Neural cell (in vitro differentiated cells): ENCODE measurements around the gene MSI2. TPM values are rescaled to one million over a fixed set of nuclear protein-coding genes. Genes with fewer than 3 reads are reported as not detected.

Experiments used
- H2AFZ ChIP-seq: fragments of 200-600, 300-800 bp; sonication (generic), shearing (Covaris generic); 2 replicates; pipeline ENCODE4 v1.6.0; 2014; ENCODE audit warnings: low read depth, mild to moderate bottlenecking, antibody characterized with exemption, low read length, moderate library complexity
- H3F3A ChIP-seq: fragments of 200-600 bp; shearing (Covaris generic); 2 replicates; pipeline ENCODE4 v1.6.1; 2016; ENCODE audit warnings: mild to moderate bottlenecking, moderate library complexity, mixed read lengths, antibody characterized with exemption, low read length; ENCODE audit not compliant: insufficient read depth, poor library complexity, severe bottlenecking
- H3K27ac ChIP-seq: fragments of 200-600, 300-800 bp; sonication (generic), shearing (Covaris generic); 2 replicates; pipeline ENCODE4 v1.5.1; 2014; ENCODE audit warnings: mild to moderate bottlenecking, low read length, moderate library complexity
- H3K27me3 ChIP-seq: fragments of 300-800, 200-600 bp; sonication (generic), shearing (Covaris generic); 2 replicates; pipeline ENCODE4 v1.6.0; 2014; ENCODE audit warnings: mild to moderate bottlenecking, low read depth, low read length, moderate library complexity; ENCODE audit not compliant: insufficient read depth
- H3K36me3 ChIP-seq: fragments of 300-800, 200-600 bp; sonication (generic), shearing (Covaris generic); 2 replicates; pipeline ENCODE4 v1.5.1; 2014; ENCODE audit warnings: mild to moderate bottlenecking, antibody characterized with exemption, low read length, moderate library complexity; ENCODE audit not compliant: insufficient read depth
- H3K4me2 ChIP-seq: fragments of 300-800, 200-600 bp; sonication (generic), shearing (Covaris generic); 2 replicates; pipeline ENCODE4 v1.6.0; 2014; ENCODE audit warnings: mild to moderate bottlenecking, low read length
- H3K4me3 ChIP-seq: fragments of 300-800, 200-600 bp; sonication (generic), shearing (Covaris generic); 2 replicates; pipeline ENCODE4 v1.5.1; 2014; ENCODE audit warnings: mild to moderate bottlenecking, low read length, moderate library complexity
- H3K79me2 ChIP-seq: fragments of 200-600 bp; shearing (Covaris generic); replicated peaks from 2 replicates; pipeline ENCODE4 v1.6.0; 2014; ENCODE audit warnings: mild to moderate bottlenecking, low read length, moderate library complexity; ENCODE audit not compliant: insufficient read depth
- H3K9ac ChIP-seq: fragments of 300-800, 200-600 bp; sonication (generic), shearing (Covaris generic); 2 replicates; pipeline ENCODE4 v1.6.1; 2016; ENCODE audit warnings: mild to moderate bottlenecking, low read length, mixed read lengths
- H3K9me2 ChIP-seq: fragments of 200-600 bp; shearing (Covaris generic); 2 replicates; pipeline ENCODE4 v1.6.1; 2016; ENCODE audit warnings: mild to moderate bottlenecking, low read length, mixed read lengths; ENCODE audit not compliant: insufficient read depth
- H3K9me3 ChIP-seq: fragments of 200-600, 300-800 bp; sonication (generic), shearing (Covaris generic); 2 replicates; pipeline ENCODE4 v1.6.1; 2016; ENCODE audit warnings: mild to moderate bottlenecking, mixed run types, low read length, moderate library complexity, mixed read lengths
- H4K20me1 ChIP-seq: fragments of 200-600 bp; shearing (Covaris generic); 2 replicates; pipeline ENCODE4 v1.6.1; 2016; ENCODE audit warnings: mild to moderate bottlenecking, mixed run types; ENCODE audit not compliant: insufficient read depth
- EP300 ChIP-seq: fragments of 450-650 bp; conservative IDR thresholded peaks from 2 replicates; pipeline ENCODE4 v1.6.1; 2014; ENCODE audit warnings: antibody characterized with exemption, mild to moderate bottlenecking, moderate library complexity; ENCODE audit not compliant: poor library complexity, severe bottlenecking
- EZH2 ChIP-seq: fragments of 200-600, 300-800 bp; shearing (Covaris generic), sonication (generic); IDR thresholded peaks from 2 replicates; pipeline ENCODE4 v1.6.1; 2014; ENCODE audit warnings: antibody characterized with exemption, low read length, borderline replicate concordance, mild to moderate bottlenecking; ENCODE audit not compliant: insufficient read depth, poor library complexity, severe bottlenecking
- MXI1 ChIP-seq: fragments of 450-650 bp; conservative IDR thresholded peaks from 2 replicates; pipeline ENCODE4 v1.6.1; 2014; ENCODE audit warnings: antibody characterized with exemption, mild to moderate bottlenecking; ENCODE audit not compliant: poor library complexity, severe bottlenecking
- POLR2AphosphoS5 ChIP-seq: IDR thresholded peaks from 2 replicates; pipeline ENCODE4 v1.6.1; 2012
- RAD21 ChIP-seq: fragments of 450-650 bp; conservative IDR thresholded peaks from 2 replicates; pipeline ENCODE4 v1.6.1; 2014; ENCODE audit warnings: antibody characterized with exemption, mild to moderate bottlenecking, moderate library complexity
- SMC3 ChIP-seq: fragments of 450-650 bp; conservative IDR thresholded peaks from 2 replicates; pipeline ENCODE4 v1.6.1; 2014; ENCODE audit warnings: antibody characterized with exemption, mild to moderate bottlenecking, moderate library complexity; ENCODE audit not compliant: poor library complexity
- TAF1 ChIP-seq: IDR thresholded peaks from 2 replicates; pipeline ENCODE4 v1.6.1; 2012; ENCODE audit warnings: low read depth
- polyA plus RNA-seq: library from polyadenylated mRNA; depleted of rRNA; stranded (reverse); fragments of >200 nt; gene quantifications from 2 replicates; pipeline ENCODE4 v1.2.3, GENCODE V29; 2014
- TF ChIP-seq, protein P1 (sequence below): fragments of 450-650 bp; IDR thresholded peaks from 2 replicates; pipeline ENCODE4 v1.5.1; 2014; ENCODE audit warnings: antibody characterized with exemption, mild to moderate bottlenecking, moderate library complexity; ENCODE audit not compliant: poor library complexity, severe bottlenecking
- TF ChIP-seq, protein P2 (sequence below): IDR thresholded peaks from 2 replicates; pipeline ENCODE4 v1.6.1; 2012; ENCODE audit warnings: borderline replicate concordance

The MSI2 gene
- polyA plus RNA-seq, 1 donor from 2014 or later = 61.4 TPM

DNA sequence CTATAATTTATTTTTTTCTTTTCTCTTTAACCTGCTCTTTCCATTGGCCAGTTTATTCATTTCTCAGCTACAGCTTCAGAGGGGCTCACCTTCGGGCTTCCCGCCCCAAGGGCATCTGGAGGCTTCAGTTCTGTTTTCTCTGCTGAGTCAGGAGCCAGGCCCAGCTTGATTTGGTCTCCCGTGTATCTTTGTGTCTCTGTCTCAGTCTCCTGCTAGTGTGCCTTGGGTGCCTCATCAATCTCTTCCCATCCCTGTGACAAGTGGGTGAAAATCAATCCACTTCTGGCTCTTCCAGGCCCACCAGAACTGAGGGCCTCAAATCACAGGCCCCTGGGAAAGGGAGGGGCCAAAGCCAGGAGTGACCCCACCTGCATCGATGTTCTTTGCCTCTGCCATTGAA, 416.6 kb downstream of the MSI2 start:
- Histone ChIP-seq H4K20me1 (no peaks in the 10 kb centered on the region), H3K9me2 (no peaks in the 10 kb centered on the region), H3K9me3 (no peaks in the 10 kb centered on the region), H3K27me3 (no peaks in the 10 kb centered on the region), H3K9ac (no peak overlapping the region), H2AFZ (no peak overlapping the region), H3K4me3 (no peak overlapping the region), H3K27ac (no peak overlapping the region), H3F3A (no peaks in the 10 kb centered on the region), H3K79me2 (no peaks in the 10 kb centered on the region), H3K36me3 (no peaks in the 10 kb centered on the region), H3K4me2 (no peak overlapping the region)
- TF ChIP-seq EP300 = no peak
- TF ChIP-seq, protein P1, sequence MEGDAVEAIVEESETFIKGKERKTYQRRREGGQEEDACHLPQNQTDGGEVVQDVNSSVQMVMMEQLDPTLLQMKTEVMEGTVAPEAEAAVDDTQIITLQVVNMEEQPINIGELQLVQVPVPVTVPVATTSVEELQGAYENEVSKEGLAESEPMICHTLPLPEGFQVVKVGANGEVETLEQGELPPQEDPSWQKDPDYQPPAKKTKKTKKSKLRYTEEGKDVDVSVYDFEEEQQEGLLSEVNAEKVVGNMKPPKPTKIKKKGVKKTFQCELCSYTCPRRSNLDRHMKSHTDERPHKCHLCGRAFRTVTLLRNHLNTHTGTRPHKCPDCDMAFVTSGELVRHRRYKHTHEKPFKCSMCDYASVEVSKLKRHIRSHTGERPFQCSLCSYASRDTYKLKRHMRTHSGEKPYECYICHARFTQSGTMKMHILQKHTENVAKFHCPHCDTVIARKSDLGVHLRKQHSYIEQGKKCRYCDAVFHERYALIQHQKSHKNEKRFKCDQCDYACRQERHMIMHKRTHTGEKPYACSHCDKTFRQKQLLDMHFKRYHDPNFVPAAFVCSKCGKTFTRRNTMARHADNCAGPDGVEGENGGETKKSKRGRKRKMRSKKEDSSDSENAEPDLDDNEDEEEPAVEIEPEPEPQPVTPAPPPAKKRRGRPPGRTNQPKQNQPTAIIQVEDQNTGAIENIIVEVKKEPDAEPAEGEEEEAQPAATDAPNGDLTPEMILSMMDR = no peak
- TF ChIP-seq, protein P2, sequence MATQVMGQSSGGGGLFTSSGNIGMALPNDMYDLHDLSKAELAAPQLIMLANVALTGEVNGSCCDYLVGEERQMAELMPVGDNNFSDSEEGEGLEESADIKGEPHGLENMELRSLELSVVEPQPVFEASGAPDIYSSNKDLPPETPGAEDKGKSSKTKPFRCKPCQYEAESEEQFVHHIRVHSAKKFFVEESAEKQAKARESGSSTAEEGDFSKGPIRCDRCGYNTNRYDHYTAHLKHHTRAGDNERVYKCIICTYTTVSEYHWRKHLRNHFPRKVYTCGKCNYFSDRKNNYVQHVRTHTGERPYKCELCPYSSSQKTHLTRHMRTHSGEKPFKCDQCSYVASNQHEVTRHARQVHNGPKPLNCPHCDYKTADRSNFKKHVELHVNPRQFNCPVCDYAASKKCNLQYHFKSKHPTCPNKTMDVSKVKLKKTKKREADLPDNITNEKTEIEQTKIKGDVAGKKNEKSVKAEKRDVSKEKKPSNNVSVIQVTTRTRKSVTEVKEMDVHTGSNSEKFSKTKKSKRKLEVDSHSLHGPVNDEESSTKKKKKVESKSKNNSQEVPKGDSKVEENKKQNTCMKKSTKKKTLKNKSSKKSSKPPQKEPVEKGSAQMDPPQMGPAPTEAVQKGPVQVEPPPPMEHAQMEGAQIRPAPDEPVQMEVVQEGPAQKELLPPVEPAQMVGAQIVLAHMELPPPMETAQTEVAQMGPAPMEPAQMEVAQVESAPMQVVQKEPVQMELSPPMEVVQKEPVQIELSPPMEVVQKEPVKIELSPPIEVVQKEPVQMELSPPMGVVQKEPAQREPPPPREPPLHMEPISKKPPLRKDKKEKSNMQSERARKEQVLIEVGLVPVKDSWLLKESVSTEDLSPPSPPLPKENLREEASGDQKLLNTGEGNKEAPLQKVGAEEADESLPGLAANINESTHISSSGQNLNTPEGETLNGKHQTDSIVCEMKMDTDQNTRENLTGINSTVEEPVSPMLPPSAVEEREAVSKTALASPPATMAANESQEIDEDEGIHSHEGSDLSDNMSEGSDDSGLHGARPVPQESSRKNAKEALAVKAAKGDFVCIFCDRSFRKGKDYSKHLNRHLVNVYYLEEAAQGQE = no peak
- TF ChIP-seq EZH2 = no peak
- no peak for TF ChIP-seq POLR2AphosphoS5
- TF ChIP-seq SMC3 = no peak
- TF ChIP-seq RAD21 = no peak
- TF ChIP-seq MXI1 = no peak
- TF ChIP-seq TAF1 = no peak

DNA sequence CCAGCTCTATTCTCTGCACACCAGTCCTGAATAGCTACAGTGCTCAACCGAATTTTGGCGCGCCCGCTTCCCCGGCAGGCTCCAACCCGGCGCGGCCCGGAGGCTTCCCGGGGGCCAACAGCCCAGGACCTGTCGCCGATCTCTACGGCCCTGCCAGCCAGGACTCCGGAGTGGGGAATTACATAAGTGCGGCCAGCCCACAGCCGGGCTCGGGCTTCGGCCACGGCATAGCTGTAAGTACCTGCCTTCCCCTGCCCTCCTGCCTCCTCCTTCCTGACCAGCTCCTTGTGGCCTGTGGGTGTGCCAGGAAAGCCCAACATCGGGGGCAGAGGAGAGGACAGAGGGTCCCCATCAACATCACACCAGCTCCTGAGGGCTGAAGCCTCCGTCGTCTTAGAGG, 418.6 kb downstream of the MSI2 start:
- H3F3A ChIP-seq = no peaks in the 10 kb centered on the region
- TF ChIP-seq SMC3 (no peak), POLR2AphosphoS5 (no peak), EZH2 (no peak), TAF1 (no peak), RAD21 (no peak), MXI1 (no peak), EP300 (no peak)
- TF ChIP-seq, protein P2 = no peak
- TF ChIP-seq, protein P1 = no peak

More for the DNA sequence above, 418.6 kb downstream of the MSI2 start:
- Histone ChIP-seq H3K9me2 (no peaks in the 10 kb centered on the region), H4K20me1 (no peaks in the 10 kb centered on the region), H3K9ac (no peak overlapping the region), H3K27ac (no peak overlapping the region), H3K27me3 (no peaks in the 10 kb centered on the region), H3K9me3 (no peaks in the 10 kb centered on the region), H3K79me2 (no peaks in the 10 kb centered on the region), H3K4me3 (no peak overlapping the region), H3K4me2 (no peak overlapping the region), H2AFZ (no peak overlapping the region), H3K36me3 (no peaks in the 10 kb centered on the region)
